Measurements from ENCODE around the gene MRPS6.
A peak's percentile ranks its signal among the peaks of the same experiment; 100 is the strongest.

Gene MRPS6

GRCh38 chr21:34126269-34126668, 52.9 kb downstream of the MRPS6 start:
- Histone ChIP-seq H3K27ac (ENCODE audit: low read depth, low read length) (no peak overlapping the region), H3K4me3 (ENCODE audit: low read length) (no peak overlapping the region), H3K27me3 (ENCODE audit: insufficient read depth, low read length) (no peaks in the 10 kb centered on the region), H3K36me3 (ENCODE audit: insufficient read depth, low read length) (peaks cover 39% of the 10 kb centered on the region), H3K4me1 (ENCODE audit: insufficient read depth, low read length) (peaks cover 39% of the 10 kb centered on the region), H3K9me3 (ENCODE audit: insufficient read depth, low read depth, low read length) (no peaks in the 10 kb centered on the region), H3K9ac (ENCODE audit: low read depth, low read length) (no peak overlapping the region)
- 95% methylated on average over 10 of the region's 10 CpGs for WGBS

- peaks cover 39% of the 10 kb centered on the region for H3K36me3 ChIP-seq (ENCODE audit: insufficient read depth, low read length)
- H3K9me3 ChIP-seq (ENCODE audit: insufficient read depth, low read depth, low read length), result no peaks in the 10 kb centered on the region
- H3K4me3 ChIP-seq (ENCODE audit: low read length), result no peak overlapping the region
- no peaks in the 10 kb centered on the region for H3K27me3 ChIP-seq (ENCODE audit: insufficient read depth, low read length)
- peaks cover 44% of the 10 kb centered on the region for H3K4me1 ChIP-seq (ENCODE audit: insufficient read depth, low read length)
- no peak overlapping the region for H3K9ac ChIP-seq (ENCODE audit: low read depth, low read length)
- WGBS, result 96% methylated on average over 5 of the region's 5 CpGs
- H3K27ac ChIP-seq (ENCODE audit: low read depth, low read length), result no peak overlapping the region
These were observed 53.3 kb downstream of the MRPS6 start for GRCh38 chr21:34126691-34127090.

DNA sequence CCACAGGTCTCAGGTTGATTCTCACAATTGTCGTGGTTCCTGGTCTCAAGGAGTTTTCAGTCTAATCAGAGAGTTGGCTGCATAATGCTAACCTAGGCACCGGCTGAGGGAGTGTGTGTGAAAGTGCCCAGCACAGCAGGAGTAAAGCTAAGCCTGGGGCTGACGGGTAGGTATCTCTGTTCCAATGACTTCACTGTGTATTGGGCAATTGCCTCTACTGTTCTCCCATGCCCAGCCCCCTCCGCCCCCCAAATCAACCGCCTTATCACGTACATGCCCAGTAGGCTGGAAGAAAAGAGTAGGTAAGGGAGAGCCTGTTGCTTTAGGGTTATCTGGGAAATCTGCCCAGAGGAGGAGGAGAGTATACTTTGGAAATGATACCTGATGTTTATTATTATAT, 54.7 kb downstream of the MRPS6 start:
- no peaks in the 10 kb centered on the region for H3K27me3 ChIP-seq (ENCODE audit: insufficient read depth, low read length)
- no peak overlapping the region for H3K27ac ChIP-seq (ENCODE audit: low read depth, low read length)
- H3K4me3 ChIP-seq (ENCODE audit: low read length), result no peak overlapping the region
- no peaks in the 10 kb centered on the region for H3K9me3 ChIP-seq (ENCODE audit: insufficient read depth, low read depth, low read length)
- H3K4me1 ChIP-seq (ENCODE audit: insufficient read depth, low read length), result peaks cover 49% of the 10 kb centered on the region
- no peak overlapping the region for H3K9ac ChIP-seq (ENCODE audit: low read depth, low read length)
- H3K36me3 ChIP-seq (ENCODE audit: insufficient read depth, low read length), result peaks cover 39% of the 10 kb centered on the region
- 82% methylated on average over 6 of the region's 6 CpGs for WGBS

- Histone ChIP-seq H3K4me1 (ENCODE audit: insufficient read depth, low read length) (peaks cover 49% of the 10 kb centered on the region), H3K9ac (ENCODE audit: low read depth, low read length) (peak overlapping the region; percentile 8; the same call in 1 of the 2 replicates), H3K27me3 (ENCODE audit: insufficient read depth, low read length) (no peaks in the 10 kb centered on the region), H3K4me3 (ENCODE audit: low read length) (no peak overlapping the region), H3K36me3 (ENCODE audit: insufficient read depth, low read length) (peaks cover 39% of the 10 kb centered on the region), H3K27ac (ENCODE audit: low read depth, low read length) (no peak overlapping the region), H3K9me3 (ENCODE audit: insufficient read depth, low read depth, low read length) (no peaks in the 10 kb centered on the region)
- 87% methylated on average over 3 of the region's 3 CpGs for WGBS
These were observed 55.3 kb downstream of the MRPS6 start for GRCh38 chr21:34128674-34129038.

GRCh38 chr21:34129039-34129891, 55.9 kb downstream of the MRPS6 start:
- H3K27ac ChIP-seq (ENCODE audit: low read depth, low read length), result peak overlapping the region; percentile 44
- no peaks in the 10 kb centered on the region for H3K27me3 ChIP-seq (ENCODE audit: insufficient read depth, low read length)
- H3K9ac ChIP-seq (ENCODE audit: low read depth, low read length), result peak overlapping the region; percentile 19; the same call in 1 of the 2 replicates
- H3K36me3 ChIP-seq (ENCODE audit: insufficient read depth, low read length), result peaks cover 42% of the 10 kb centered on the region
- peak overlapping the region; percentile 5; the same call in 1 of the 2 replicates for H3K4me3 ChIP-seq (ENCODE audit: low read length)
- 53% methylated on average over 17 of the region's 17 CpGs for WGBS
- H3K4me1 ChIP-seq (ENCODE audit: insufficient read depth, low read length), result peaks cover 49% of the 10 kb centered on the region
- H3K9me3 ChIP-seq (ENCODE audit: insufficient read depth, low read depth, low read length), result no peaks in the 10 kb centered on the region

DNA sequence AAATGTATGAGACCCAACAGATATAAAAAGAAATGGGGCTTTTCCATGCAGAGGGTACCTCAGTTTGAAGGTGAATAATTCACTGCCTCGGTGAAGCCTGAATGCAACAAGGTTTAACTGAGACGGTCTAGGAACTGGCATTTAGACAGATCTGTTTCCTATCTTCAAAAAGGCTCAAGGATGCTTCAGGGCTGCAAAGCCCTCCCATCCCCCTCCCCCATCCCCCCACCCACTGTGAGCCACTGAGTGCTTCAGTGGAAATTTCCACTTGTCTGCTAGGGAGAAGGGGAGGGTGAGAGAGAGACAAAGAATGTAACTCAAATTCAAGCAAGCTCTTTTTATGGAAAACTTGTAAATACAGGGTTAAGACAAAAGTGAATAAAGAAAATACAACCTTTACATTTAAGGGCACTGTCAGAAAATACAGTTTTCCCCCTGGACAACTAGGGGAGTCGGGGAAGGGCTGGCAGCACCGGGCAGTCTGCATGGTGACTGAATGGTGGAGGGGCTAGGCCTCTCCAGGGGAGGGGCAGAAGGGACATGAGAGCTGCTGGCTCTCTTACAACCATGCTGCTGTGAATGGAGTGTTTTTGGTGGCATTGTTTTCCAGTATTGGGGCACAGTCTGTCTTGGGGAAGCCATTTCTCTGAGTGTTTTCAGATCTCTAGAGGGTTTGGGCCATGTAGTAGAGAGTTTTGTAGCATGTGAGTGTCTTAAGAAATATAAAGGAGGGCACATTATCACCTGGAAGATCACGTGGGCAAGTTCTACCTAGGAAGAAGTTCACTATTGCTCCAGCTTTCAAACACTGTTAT, 56.7 kb downstream of the MRPS6 start:
- WGBS, result 48% methylated on average over 5 of the region's 5 CpGs
- Histone ChIP-seq H3K27me3 (ENCODE audit: insufficient read depth, low read length) (no peaks in the 10 kb centered on the region), H3K36me3 (ENCODE audit: insufficient read depth, low read length) (peaks cover 43% of the 10 kb centered on the region), H3K9ac (ENCODE audit: low read depth, low read length) (peak overlapping the region; percentile 46; the same call in 1 of the 2 replicates), H3K4me1 (ENCODE audit: insufficient read depth, low read length) (peaks cover 49% of the 10 kb centered on the region), H3K4me3 (ENCODE audit: low read length) (peak overlapping the region; percentile 5; the same call in 1 of the 2 replicates), H3K27ac (ENCODE audit: low read depth, low read length) (peak overlapping the region; percentile 65), H3K9me3 (ENCODE audit: insufficient read depth, low read depth, low read length) (no peaks in the 10 kb centered on the region)

DNA sequence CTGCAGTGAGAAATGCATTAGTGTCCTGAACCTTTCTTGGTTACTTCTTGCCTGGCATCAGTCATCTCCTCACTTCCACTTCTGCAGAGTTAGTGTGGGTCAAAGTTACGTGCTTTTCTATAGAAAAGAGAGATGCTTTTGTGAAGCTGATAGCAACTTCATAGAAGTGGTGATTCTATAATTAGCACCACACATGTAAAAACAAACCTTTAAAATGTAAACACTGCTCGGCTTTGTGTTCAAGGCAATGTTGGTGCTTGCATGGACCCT, 57.3 kb downstream of the MRPS6 start:
- no peak overlapping the region; the same call in 1 of the 2 replicates for H3K9ac ChIP-seq (ENCODE audit: low read depth, low read length)
- H3K9me3 ChIP-seq (ENCODE audit: insufficient read depth, low read depth, low read length), result no peaks in the 10 kb centered on the region
- 96% methylated on average over 1 of the region's 2 CpGs for WGBS
- no peak overlapping the region for H3K4me3 ChIP-seq (ENCODE audit: low read length)
- H3K4me1 ChIP-seq (ENCODE audit: insufficient read depth, low read length), result peaks cover 49% of the 10 kb centered on the region
- peak overlapping the region; percentile 65; the same call in 1 of the 2 replicates for H3K27ac ChIP-seq (ENCODE audit: low read depth, low read length)
- H3K36me3 ChIP-seq (ENCODE audit: insufficient read depth, low read length), result peaks cover 42% of the 10 kb centered on the region
- no peaks in the 10 kb centered on the region for H3K27me3 ChIP-seq (ENCODE audit: insufficient read depth, low read length)

DNA sequence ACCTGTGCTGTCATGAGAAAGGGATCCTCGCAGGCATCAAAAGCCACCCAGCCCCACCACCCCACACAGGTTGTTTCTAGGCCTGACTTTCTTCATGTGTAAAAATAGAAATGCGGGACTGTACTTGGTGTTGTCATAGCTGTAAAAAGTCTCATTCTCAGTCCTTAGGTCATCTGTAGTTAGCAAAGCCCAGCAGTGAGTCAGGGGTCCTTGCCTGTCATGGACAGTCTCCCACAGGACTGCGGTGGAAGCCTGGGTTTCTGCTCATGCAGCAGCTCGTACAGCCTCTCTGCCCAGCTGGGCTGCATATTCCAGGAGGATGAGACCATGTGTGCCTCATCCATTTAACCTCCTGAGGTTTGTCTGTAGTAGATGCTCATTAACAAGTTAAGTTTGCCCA, 58.2 kb downstream of the MRPS6 start:
- H3K4me1 ChIP-seq (ENCODE audit: insufficient read depth, low read length), result peaks cover 49% of the 10 kb centered on the region
- no peak overlapping the region for H3K9ac ChIP-seq (ENCODE audit: low read depth, low read length)
- no peak overlapping the region for H3K27ac ChIP-seq (ENCODE audit: low read depth, low read length)
- no peak overlapping the region for H3K4me3 ChIP-seq (ENCODE audit: low read length)
- peaks cover 36% of the 10 kb centered on the region for H3K36me3 ChIP-seq (ENCODE audit: insufficient read depth, low read length)
- no peaks in the 10 kb centered on the region for H3K27me3 ChIP-seq (ENCODE audit: insufficient read depth, low read length)
- no peaks in the 10 kb centered on the region for H3K9me3 ChIP-seq (ENCODE audit: insufficient read depth, low read depth, low read length)
- 98% methylated on average over 4 of the region's 4 CpGs for WGBS

GRCh38 chr21:34132202-34132601, 58.8 kb downstream of the MRPS6 start:
- peaks cover 48% of the 10 kb centered on the region for H3K4me1 ChIP-seq (ENCODE audit: insufficient read depth, low read length)
- H3K27me3 ChIP-seq (ENCODE audit: insufficient read depth, low read length), result no peaks in the 10 kb centered on the region
- peaks cover 33% of the 10 kb centered on the region for H3K36me3 ChIP-seq (ENCODE audit: insufficient read depth, low read length)
- no peak overlapping the region for H3K27ac ChIP-seq (ENCODE audit: low read depth, low read length)
- H3K4me3 ChIP-seq (ENCODE audit: low read length), result no peak overlapping the region
- H3K9ac ChIP-seq (ENCODE audit: low read depth, low read length), result no peak overlapping the region
- 91% methylated on average over 13 of the region's 13 CpGs for WGBS
- no peaks in the 10 kb centered on the region for H3K9me3 ChIP-seq (ENCODE audit: insufficient read depth, low read depth, low read length)

DNA sequence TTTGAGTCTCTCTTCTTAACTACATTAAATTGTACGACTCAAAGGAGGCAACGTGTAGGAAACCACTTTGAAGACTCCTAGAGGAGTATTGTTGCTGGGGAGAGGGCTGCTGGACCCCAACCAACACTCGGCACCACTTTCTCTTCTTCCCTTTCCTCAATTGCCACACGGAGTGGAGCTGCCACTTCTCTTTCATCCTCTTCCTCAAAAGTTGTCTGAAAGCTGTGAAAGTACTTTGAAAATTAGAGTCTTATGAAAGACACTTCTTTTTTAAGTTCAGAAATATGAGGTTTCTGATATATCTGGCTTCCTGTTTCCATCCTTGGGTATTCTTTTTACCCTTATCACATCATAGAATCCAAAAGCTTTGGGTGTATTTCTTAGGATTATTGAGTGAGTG, 59.5 kb downstream of the MRPS6 start:
- 75% methylated on average over 1 of the region's 4 CpGs for WGBS
- Histone ChIP-seq H3K27ac (ENCODE audit: low read depth, low read length) (no peak overlapping the region), H3K9me3 (ENCODE audit: insufficient read depth, low read depth, low read length) (peaks cover 4% of the 10 kb centered on the region; the same call in 1 of the 2 replicates), H3K27me3 (ENCODE audit: insufficient read depth, low read length) (no peaks in the 10 kb centered on the region), H3K4me3 (ENCODE audit: low read length) (no peak overlapping the region), H3K9ac (ENCODE audit: low read depth, low read length) (no peak overlapping the region), H3K4me1 (ENCODE audit: insufficient read depth, low read length) (peaks cover 41% of the 10 kb centered on the region), H3K36me3 (ENCODE audit: insufficient read depth, low read length) (peaks cover 33% of the 10 kb centered on the region)

- H3K27me3 ChIP-seq (ENCODE audit: insufficient read depth, low read length), result no peaks in the 10 kb centered on the region
- H3K27ac ChIP-seq (ENCODE audit: low read depth, low read length), result no peak overlapping the region
- no peak overlapping the region for H3K9ac ChIP-seq (ENCODE audit: low read depth, low read length)
- H3K4me1 ChIP-seq (ENCODE audit: insufficient read depth, low read length), result peaks cover 37% of the 10 kb centered on the region
- 100% methylated on average over 1 of the region's 1 CpG for WGBS
- H3K9me3 ChIP-seq (ENCODE audit: insufficient read depth, low read depth, low read length), result peaks cover 4% of the 10 kb centered on the region; the same call in 1 of the 2 replicates
- H3K36me3 ChIP-seq (ENCODE audit: insufficient read depth, low read length), result peaks cover 34% of the 10 kb centered on the region
- H3K4me3 ChIP-seq (ENCODE audit: low read length), result no peak overlapping the region
These were observed 60.0 kb downstream of the MRPS6 start for GRCh38 chr21:34133392-34133791.
